Stimulated activated CD4-positive, alpha-beta T cell treated with anti-CD3 and anti-CD28 coated beads, Interleukin-15, amount 100 ng/mL, for 24 hours (primary cell): ENCODE results near the gene ECEL1.

Source experiments
- DNase-seq: peaks from one replicate; pipeline ENCODE4 v3.0.0-alpha.2; 2020

The ECEL1 gene

DNA sequence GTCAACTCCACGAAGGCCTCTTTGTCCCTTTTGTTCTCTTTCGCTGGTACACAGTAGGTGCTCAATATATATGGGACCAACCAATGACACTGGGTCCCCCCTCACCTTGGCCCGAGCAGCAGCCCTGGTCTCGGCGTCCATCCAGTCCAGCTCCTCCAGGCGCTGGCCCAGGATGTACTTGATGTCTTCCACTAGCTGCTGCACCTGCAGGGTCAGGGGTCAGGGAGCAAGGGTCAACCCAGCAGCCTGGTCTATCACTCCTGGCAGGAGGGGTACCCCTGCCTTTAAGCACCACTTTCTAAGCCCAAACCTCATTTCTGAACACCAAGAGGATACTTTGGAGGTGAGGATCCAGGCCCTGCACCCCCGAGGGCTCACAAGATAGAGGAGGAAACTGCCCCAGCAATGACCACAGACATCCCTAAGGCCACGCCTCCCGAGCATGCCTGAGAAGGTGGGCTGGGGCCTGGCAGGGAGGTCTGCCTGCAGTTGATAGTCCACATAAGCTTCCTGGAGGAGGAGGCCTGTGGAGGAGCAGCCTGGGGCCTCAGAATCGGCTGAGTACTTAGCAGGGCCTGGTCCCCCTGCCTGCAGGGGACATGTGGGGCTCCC, 4.2 kb downstream of the ECEL1 start:
- no peak for DNase-seq

GRCh38 chr2:232482301-232483238, 5.1 kb downstream of the ECEL1 start:
- no peak for DNase-seq

GRCh38 chr2:232481322-232482140, 6.1 kb downstream of the ECEL1 start:
- no peak for DNase-seq

GRCh38 chr2:232480201-232481190, 7.1 kb downstream of the ECEL1 start:
- DNase-seq: no peak

DNA sequence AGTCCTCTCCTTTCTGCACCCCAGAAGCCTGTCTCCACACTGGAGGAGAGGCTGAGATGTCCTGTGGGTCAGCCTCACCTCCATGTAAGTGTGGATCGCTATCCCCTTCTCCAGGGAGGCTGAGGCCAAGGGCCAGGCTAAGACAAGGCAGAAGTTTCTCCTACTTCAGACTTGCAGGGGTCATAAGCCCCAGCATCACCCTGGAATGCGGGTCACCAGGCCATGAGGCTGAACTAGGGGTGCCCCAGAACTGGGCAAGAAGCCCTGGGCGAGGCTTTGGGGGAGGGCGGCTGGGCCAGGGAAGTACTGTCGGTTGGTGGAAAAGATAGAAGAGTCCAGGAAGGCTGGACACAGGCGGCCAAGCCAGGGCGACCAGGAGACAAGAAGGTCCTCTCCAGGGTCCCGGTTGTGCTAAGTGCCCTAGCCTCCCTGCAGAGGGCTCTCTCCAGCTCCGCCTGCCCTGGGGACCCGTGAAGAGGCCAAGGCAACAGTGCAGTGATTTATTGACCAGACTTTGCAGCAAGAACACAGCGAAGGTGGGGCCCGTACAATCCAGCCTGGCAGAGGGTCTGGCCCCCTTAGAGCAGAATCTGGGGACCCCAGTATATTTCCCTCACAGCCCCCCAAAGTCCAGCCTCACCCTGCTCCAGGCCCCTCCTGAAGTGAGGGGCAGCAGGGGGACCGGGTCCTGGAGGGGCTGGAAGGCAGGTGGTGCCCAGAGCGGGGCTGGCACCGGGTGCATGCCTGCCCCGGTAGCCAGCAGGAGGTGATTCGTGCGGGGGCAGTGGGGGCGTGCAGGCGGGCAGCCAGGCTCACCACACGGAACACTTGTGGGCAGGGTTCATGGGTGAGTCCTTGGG, 8.1 kb downstream of the ECEL1 start:
- DNase-seq: no peak

- no peak for DNase-seq
Observed at GRCh38 chr2:232478571-232479340, 8.9 kb downstream of the ECEL1 start.

- no peak for DNase-seq
Observed at GRCh38 chr2:232477751-232478510, 9.7 kb downstream of the ECEL1 start.

- DNase-seq: no peak
Observed at GRCh38 chr2:232476791-232477190, 10.8 kb downstream of the ECEL1 start.

DNA sequence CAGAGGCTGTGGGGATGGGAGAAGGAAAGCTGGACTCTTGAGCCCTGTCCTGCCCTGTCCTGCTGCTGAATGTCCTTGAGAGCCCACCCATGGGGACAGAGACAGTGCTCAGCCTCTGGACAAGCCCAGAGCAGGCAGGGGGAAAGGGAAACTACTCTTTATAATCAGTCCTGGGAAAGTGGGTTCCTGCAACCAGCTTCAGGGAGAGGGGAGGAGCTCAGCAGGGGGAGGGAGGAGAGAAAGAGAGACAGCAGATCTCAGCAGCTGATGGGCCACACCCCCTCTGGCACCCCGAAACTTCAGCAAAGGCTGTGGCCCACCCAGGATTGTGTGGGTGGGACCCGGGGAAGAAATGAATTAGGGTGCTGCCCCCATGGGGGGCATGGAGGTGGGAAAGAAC, 11.6 kb downstream of the ECEL1 start:
- DNase-seq: no peak

DNA sequence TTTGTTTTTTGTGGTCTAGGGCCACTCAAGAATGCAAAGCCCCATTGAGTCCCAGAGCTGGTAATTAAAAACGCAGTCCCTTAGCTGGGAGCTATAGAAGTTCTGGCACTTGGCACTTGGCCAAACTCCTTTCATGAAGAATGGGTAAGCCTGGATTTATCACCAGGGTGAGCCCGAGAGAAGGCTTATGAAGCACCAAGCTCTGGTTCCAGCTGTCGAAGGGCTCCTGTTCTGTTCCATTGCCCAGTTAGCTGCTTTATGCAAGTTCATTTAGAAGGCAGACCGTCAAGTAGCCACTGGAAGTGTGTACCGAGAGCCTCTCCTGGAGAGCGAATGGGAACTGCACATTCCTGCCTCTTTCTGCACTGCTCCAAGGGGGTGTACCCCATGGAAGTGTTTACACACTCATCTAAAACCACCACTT, 14.2 kb downstream of the ECEL1 start:
- DNase-seq: no peak

DNA sequence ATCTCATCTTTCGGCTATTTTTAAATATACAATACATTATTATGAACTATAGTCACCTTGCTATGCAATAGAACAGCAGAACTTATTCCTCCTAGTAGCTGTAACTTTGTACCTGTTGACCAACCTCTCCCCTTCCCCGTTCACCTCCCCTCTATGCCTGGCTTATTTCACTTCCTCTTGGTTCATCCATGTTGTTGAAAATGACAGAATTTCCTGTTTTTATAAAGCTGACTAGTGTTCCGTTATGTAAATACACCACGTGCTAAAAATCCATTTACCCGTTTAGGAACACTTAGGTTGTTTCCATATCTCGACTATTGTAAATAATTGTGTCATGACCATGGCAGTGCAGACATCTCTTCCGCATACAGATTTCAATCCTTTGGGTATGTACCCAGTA, 21.4 kb downstream of the ECEL1 start:
- no peak for DNase-seq

GRCh38 chr2:232465061-232465460, 22.6 kb downstream of the ECEL1 start:
- DNase-seq: no peak

- DNase-seq: no peak
Observed at GRCh38 chr2:232464544-232464885, 23.1 kb downstream of the ECEL1 start.

DNA sequence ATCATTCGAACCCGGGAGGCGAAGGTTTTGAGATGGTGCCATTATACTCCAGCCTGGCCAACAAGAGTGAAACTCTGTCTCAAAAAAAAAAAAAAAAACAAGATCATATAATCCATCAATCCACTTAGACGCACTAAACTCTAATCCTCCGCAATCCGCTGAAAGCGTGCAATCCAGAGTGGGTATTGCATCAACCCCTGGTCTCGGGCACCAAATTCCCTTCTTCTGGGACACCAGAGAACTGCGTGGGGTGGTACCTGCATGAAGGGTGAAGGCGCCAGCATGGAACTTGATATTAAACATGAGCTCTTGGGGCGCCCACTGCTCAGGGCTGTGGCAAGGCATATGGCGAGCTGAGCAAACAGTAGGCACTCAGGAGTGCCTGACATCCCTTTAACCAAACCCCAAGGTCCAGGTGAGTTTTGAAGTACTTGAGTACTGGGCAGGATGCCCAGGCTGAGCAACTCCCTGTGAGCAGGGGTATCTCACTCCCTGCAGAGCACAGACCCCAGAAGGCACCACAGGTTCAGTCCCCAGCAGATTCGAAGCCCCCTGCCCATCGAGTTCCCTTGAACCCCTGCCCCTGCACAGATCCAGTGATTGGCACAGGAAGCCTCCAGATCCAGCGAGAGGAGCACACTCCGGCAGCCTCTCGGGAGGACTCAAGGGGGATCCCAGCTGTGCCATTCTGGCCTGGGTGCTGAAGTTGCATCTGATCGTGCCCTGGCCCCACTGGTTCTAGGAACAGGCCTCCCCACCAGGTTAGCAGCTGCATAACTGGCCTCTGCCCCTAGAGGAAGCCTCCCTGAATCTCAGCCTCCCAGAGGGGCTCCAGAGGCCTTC, 23.7 kb downstream of the ECEL1 start:
- DNase-seq: no peak

DNA sequence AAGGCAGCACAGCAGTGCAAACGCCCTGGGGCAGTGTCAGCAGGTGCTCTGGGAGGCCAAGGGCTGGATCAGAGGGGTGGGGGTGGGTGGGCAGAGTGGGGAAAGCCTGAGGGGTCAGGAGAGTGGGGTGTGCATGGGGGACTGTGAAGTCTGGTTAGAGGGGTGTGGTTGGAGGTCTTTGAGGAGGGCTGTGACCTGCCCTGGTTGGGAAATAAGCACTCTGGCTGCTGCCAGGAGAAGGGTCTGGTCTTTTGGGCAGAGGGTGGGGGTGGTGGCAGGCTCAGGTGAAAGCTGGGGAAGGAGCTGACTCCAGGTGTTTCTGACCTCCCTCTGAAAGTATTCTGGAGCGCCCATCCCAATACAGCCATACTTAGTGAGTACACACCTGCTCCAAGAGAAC, 27.5 kb downstream of the ECEL1 start:
- DNase-seq: no peak

GRCh38 chr2:232459419-232460035, 28.1 kb downstream of the ECEL1 start:
- DNase-seq: no peak

DNA sequence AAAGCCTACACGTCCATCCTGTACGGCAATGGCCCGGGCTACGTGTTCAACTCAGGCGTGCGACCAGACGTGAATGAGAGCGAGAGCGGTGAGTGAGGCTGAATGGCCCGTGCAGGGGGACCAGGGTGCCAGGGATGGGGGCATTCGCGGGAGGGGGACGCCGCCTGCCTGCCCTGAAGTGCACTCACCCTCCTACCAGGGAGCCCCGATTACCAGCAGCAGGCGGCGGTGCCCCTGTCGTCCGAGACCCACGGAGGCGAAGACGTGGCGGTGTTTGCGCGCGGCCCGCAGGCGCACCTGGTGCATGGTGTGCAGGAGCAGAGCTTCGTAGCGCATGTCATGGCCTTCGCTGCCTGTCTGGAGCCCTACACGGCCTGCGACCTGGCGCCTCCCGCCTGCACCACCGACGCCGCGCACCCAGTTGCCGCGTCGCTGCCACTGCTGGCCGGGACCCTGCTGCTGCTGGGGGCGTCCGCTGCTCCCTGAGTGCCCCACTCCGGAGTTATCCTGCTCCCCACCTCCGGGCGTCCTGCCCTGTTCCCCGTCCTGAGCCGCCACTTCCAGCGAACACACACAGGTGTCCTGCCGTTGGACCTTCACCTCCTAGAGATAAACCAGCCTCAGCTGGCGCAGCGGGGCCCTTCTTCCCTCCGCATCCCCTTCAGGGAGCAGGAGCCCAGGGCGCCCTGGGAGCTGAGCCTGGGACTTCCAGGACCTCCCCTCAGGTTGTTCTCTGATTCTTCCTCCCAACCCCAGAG, 28.8 kb downstream of the ECEL1 start:
- no peak for DNase-seq
